ENCODE measurements around the gene FCGR3A.
A peak's percentile ranks its signal among the peaks of the same experiment; 100 is the strongest.

FCGR3A gene

GRCh38 chr1:161499099-161500039 lies 50.2 kb downstream of the FCGR3A start:
- peak overlapping the region; percentile 22 for H3K27ac ChIP-seq (replicated peaks)
- no peaks in the 10 kb centered on the region for H3K27me3 ChIP-seq (ENCODE audit: insufficient read depth, poor library complexity, severe bottlenecking)
- TF ChIP-seq GABPA (IDR thresholded peaks at IDR 0.05; ENCODE audit: low read depth) (no peak), SPI1 (IDR thresholded peaks at IDR 0.05; ENCODE audit: borderline replicate concordance, low read depth) (peak; percentile 71), POLR2AphosphoS5 (IDR thresholded peaks at IDR 0.05; ENCODE audit: low read depth) (no peak), REST (IDR thresholded peaks at IDR 0.05; ENCODE audit: insufficient replicate concordance, low read depth) (no peak)
- peak in 1 of 2 experiments; percentile 65 for DNase-seq (ENCODE audit: low read depth in 1 of 2, low spot score in 1 of 2)
- no peak overlapping the region for H3K4me3 ChIP-seq (replicated peaks; ENCODE audit: insufficient read depth, low read length)

DNA sequence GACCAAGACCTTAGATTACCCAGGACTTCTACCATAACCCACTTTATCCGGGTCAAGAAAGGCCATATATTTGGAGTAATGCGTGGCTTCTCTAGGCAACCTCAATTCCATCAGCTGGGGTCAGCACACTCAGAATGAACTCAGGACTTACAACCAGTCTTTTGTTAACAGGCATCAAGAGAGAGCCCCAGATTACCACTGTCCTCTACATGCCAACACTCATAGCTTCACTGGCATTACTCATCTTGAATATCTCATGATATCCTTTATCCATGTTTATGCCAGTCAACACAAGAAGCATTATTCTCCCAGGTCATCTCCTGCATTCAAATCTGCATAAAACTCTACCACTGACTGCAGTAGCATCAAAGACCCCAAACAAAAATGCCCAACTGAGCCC lies 51.0 kb downstream of the FCGR3A start:
- DNase-seq (ENCODE audit: low read depth in 1 of 2, low spot score in 1 of 2) = no peak
- no peak overlapping the region for H3K4me3 ChIP-seq (replicated peaks; ENCODE audit: insufficient read depth, low read length)
- no peak overlapping the region for H3K27ac ChIP-seq (replicated peaks)
- TF ChIP-seq GABPA (IDR thresholded peaks at IDR 0.05; ENCODE audit: low read depth) (no peak), POLR2AphosphoS5 (IDR thresholded peaks at IDR 0.05; ENCODE audit: low read depth) (no peak), REST (IDR thresholded peaks at IDR 0.05; ENCODE audit: insufficient replicate concordance, low read depth) (no peak), SPI1 (IDR thresholded peaks at IDR 0.05; ENCODE audit: borderline replicate concordance, low read depth) (no peak)
- TF ChIP-seq, protein P1, sequence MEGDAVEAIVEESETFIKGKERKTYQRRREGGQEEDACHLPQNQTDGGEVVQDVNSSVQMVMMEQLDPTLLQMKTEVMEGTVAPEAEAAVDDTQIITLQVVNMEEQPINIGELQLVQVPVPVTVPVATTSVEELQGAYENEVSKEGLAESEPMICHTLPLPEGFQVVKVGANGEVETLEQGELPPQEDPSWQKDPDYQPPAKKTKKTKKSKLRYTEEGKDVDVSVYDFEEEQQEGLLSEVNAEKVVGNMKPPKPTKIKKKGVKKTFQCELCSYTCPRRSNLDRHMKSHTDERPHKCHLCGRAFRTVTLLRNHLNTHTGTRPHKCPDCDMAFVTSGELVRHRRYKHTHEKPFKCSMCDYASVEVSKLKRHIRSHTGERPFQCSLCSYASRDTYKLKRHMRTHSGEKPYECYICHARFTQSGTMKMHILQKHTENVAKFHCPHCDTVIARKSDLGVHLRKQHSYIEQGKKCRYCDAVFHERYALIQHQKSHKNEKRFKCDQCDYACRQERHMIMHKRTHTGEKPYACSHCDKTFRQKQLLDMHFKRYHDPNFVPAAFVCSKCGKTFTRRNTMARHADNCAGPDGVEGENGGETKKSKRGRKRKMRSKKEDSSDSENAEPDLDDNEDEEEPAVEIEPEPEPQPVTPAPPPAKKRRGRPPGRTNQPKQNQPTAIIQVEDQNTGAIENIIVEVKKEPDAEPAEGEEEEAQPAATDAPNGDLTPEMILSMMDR (IDR thresholded peaks at IDR 0.05; ENCODE audit: insufficient read depth, low read length) = no peak
- H3K27me3 ChIP-seq (ENCODE audit: insufficient read depth, poor library complexity, severe bottlenecking) = no peaks in the 10 kb centered on the region

DNA sequence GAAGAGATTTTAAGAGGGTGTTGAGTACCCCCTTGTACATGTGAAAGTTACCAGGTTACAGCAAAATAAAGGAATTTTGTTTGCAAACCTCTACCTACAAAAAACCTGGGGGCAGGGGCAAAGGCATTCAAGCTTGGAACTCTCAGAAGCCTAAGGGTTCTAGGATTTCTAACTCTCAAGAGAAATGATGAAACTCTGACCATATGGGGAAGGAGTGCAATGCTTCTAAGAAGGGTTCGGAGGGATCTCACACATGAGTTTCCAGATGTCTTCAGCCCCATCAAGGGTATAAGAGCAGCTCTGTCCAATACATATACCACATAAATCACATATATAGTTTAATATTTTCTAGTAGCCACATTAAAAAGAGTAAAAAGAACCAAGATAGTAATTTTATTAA lies 51.7 kb downstream of the FCGR3A start:
- TF ChIP-seq SPI1 (IDR thresholded peaks at IDR 0.05; ENCODE audit: borderline replicate concordance, low read depth) (no peak), POLR2AphosphoS5 (IDR thresholded peaks at IDR 0.05; ENCODE audit: low read depth) (no peak), GABPA (IDR thresholded peaks at IDR 0.05; ENCODE audit: low read depth) (no peak), REST (IDR thresholded peaks at IDR 0.05; ENCODE audit: insufficient replicate concordance, low read depth) (no peak)
- TF ChIP-seq, protein P1 (IDR thresholded peaks at IDR 0.05; ENCODE audit: insufficient read depth, low read length) = no peak
- H3K27ac ChIP-seq (replicated peaks) = no peak overlapping the region
- peak; percentile 34 to 45 for DNase-seq (ENCODE audit: low read depth in 1 of 2, low spot score in 1 of 2)
- H3K4me3 ChIP-seq (replicated peaks; ENCODE audit: insufficient read depth, low read length) = no peak overlapping the region
- H3K27me3 ChIP-seq (ENCODE audit: insufficient read depth, poor library complexity, severe bottlenecking) = no peaks in the 10 kb centered on the region

Measured in HL-60 (cell line).